ENCODE results near the gene SPARC.
A peak's percentile ranks its signal among the peaks of the same experiment; 100 is the strongest.

The SPARC gene

GRCh38 chr5:151651997-151652645 is 34.6 kb downstream of the SPARC start:
- peak; percentile 22 for DNase-seq

GRCh38 chr5:151648988-151649387 is 37.7 kb downstream of the SPARC start:
- no peak for DNase-seq

GRCh38 chr5:151648089-151648488 is 38.6 kb downstream of the SPARC start:
- DNase-seq = no peak

DNA sequence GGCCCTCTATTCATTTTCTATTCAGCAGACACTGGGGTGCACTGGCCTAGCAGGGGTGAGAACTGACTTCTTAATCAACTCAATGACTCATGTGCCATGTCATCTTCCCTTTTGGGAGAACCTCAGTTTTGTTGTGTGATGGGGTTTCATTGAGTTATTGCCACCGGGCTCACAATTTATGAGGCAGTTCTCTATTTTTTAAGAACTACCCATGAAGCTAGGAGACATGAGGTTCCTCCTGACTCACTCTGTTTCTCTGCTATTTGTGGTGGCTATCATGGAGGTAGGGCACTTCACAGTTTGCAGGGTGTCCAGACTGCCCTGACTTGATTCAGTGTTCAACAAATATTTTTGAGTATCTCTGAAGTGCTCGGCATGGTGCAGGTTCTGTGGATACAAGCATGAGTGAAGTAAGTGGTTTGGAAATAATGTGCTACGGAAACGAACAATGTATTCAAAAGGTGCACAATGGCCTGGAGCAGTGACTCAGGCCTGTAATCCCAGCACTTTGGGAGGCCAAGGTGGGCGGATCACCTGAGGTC is 39.3 kb downstream of the SPARC start:
- peak; percentile 12 for DNase-seq

- no peak for DNase-seq
Measured at GRCh38 chr5:151646334-151646733, 40.4 kb downstream of the SPARC start.

GRCh38 chr5:151643388-151643787 is 43.3 kb downstream of the SPARC start:
- DNase-seq = no peak

DNA sequence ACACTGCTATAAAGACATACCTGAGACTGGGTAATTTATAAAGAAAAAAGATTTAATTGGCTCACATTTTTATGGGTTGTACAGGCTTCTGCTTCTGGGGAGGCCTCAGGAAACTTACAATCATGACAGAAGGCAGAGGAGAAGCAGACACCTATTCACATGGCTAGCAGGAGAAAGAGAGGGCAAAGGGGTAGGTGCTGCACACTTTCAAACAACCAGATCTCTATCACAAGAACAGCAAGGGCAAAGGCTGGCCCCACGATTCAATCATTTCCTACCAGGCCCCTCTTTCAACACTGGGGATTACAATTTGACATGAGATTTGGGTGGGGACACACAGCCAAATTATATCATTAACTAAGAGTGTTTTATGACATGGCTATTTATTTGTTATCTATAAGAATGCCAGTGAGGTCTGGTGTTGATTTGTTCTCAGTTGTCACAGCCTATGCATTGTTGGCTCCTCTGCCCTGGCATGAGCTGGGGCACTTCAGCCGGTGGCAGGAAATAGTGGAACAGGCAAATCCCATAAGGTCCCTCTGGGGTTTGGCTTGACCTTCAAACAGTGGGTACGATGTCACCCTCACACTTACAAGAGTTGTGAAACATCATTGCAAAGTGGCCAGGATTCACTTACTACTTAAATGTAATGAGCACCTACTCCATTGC is 44.1 kb downstream of the SPARC start:
- no peak for DNase-seq

GRCh38 chr5:151638619-151639018 is 48.1 kb downstream of the SPARC start:
- DNase-seq = no peak

- no peak for DNase-seq
Measured at GRCh38 chr5:151637676-151638075, 49.0 kb downstream of the SPARC start.

GRCh38 chr5:151633892-151634291 is 52.8 kb downstream of the SPARC start:
- DNase-seq = no peak

DNA sequence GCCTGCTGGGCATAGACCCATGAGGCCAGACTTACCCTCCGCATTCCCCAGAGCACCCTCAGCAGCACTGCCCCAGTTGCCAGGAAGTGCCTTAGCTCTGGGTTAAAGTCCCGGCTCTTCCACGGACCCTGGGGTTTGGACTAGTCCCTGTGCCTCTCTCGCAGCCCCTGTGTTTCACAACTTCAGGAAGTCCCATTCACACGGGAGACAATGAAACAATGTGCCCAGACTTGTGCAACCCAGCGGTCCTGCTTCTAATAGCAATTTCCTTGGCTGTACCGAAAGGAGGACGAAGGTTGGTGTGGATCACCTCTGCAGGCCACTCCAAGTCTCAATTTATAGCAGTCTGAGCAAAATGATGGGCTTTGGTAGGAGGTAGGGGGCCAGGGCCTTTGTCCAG is 53.8 kb downstream of the SPARC start:
- DNase-seq = no peak

GRCh38 chr5:151632524-151632923 is 54.2 kb downstream of the SPARC start:
- no peak for DNase-seq

- no peak for DNase-seq
Measured at GRCh38 chr5:151631941-151632340, 54.8 kb downstream of the SPARC start.

DNA sequence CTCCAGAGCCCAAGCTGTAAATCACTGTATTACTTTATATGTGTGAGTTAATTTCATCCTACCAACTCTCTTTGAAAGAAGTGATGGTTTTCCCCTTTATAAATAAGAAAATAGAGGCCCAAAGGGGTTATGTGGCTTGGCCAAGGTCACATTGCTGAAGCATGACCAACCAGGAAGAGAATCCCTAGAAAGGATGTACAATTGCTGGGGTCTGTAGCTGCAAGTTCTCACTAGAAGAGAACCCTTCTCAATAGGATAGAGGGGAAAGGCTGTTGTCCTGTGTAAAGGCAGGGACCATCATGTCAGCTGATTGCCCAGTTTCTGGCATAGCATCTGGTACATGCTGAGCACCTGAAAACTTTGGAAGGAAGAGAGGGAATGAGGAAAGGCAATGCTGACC is 56.6 kb downstream of the SPARC start:
- no peak for DNase-seq

GRCh38 chr5:151628112-151628823 is 58.4 kb downstream of the SPARC start:
- no peak for DNase-seq

DNA sequence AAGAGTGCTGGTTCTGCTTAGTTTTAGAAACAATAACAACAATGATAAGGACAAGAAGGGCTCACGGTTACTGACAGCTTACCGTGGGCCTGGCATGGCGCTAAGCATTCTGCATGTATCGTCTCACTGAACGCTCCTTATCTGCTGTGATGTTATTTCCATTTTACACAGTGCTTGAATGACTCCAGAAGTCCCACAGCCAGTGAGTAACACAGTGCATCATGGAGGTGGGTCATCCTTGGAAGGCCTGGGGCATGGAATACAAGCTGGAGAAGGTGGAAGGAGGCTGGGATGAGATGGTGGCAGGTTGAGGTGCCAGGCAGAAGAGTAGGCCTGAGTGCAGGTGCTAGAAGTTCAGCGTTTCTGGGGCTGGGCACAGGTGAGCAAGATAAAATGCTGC is 59.1 kb downstream of the SPARC start:
- no peak for DNase-seq

DNA sequence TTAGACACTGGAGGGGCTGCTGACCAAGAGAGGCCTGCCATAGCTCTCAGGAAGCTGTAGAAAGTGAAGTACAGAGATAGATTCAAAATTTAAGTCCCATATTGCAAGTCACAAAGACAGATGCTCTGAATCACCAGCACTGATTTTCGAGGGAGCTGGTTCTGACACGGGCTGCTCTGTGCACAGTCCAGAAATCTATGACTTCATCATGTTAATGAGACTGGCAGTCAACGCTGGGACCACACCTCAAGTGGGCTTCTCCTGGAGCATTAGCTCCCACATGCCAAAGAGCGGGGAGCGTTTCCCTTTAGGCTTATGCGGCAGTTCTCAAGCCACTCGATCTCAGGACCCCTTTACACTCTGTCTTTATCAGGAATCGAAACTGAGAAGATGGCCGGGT is 61.4 kb downstream of the SPARC start:
- DNase-seq = no peak

DNA sequence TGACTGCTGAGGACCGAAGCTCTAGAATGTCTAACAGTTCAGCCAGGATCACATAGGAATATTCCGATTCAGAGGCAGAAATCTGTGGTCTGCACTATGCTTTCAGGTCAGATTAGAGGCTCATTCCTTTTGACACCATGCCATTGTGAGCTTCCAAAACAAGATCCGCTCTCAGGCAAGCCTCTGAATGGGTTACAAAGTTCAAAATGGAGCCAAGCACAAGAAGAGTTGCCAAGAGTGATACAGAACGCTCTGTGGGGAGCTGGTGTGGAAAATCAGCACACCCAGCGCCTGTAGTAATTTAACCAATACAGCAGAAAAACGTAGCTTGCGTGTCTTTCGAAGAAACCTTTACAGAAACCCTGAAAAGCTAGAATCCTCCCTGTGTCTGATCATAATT is 62.2 kb downstream of the SPARC start:
- no peak for DNase-seq

- DNase-seq = no peak
Measured at GRCh38 chr5:151622367-151623088, 64.2 kb downstream of the SPARC start.

DNA sequence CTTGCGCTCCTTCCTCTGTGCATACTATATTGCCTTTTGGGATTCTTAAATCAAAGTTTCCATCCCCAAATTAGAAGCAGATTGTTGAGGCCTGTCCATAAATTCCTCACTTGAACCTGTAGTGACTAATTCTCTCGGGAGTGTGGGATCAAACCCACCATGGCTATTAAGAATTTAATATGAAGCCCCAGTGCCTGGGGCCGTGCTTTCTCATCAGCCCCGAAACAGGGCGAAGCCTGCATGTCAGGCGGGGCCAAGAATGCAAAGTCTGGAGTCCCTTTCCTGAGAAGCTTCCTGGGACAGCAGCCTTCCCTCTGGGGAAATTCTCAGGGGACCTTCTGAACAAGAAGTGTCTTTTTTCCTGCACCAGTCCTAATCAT is 66.3 kb downstream of the SPARC start:
- no peak for DNase-seq

- DNase-seq = no peak
Measured at GRCh38 chr5:151619812-151620460, 66.8 kb downstream of the SPARC start.

GRCh38 chr5:151618907-151619306 is 67.8 kb downstream of the SPARC start:
- no peak for DNase-seq

All from NCI-H187 treated with DMSO at 0.1 percent for 48 hours (cell line).